Cerebellar nuclear complex (tissue), 1 donor: ENCODE results near the gene CKLF.
"Not testable (repeated sequence)": the region's sequence is repeated elsewhere in the genome, so short reads cannot be mapped to it uniquely, and the experiment has no call there.

Source experiments
- DNase-seq, 2 experiments: peaks; one replicate each; lab custom pipeline; 2025; lab: John Stamatoyannopoulos, UW

The CKLF gene

DNA sequence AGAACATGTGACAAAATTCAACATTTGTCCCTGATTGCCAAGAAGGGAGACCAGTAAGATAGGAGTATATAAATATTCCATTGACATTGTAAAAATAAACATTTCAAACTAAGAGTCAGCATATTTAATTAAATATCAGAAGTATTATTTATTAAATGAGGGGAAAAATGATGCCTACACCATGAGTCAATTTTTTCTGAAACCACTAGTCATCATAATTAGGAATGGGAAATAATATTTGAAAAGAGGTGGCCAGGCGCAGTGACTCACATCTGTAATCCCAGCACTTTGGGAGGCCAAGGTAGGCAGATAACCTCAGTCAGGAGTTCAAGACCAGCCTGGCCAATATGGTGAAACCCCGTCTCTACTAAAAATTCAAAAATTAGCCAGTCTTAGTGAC is 16.0 kb downstream of the CKLF start:
- DNase-seq, result no peak

DNA sequence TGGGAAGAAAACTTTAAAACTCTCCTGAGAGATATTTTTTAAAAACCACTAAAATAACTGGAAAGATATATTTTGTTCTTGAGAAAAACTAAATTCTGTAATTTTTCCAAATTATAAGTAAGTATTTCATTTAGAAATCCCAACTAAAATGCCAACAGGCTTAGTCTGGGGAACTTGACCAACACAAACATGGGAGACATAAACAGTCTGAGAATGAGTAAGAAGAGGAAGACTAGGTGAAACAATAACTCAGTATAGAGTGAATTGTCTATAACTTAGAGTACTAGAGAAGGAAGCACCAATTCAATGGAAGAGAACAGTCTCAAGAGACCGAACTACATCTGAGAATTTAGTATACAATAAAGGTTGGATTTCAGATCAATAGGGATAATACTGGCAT is 16.8 kb downstream of the CKLF start:
- DNase-seq, result no peak

DNA sequence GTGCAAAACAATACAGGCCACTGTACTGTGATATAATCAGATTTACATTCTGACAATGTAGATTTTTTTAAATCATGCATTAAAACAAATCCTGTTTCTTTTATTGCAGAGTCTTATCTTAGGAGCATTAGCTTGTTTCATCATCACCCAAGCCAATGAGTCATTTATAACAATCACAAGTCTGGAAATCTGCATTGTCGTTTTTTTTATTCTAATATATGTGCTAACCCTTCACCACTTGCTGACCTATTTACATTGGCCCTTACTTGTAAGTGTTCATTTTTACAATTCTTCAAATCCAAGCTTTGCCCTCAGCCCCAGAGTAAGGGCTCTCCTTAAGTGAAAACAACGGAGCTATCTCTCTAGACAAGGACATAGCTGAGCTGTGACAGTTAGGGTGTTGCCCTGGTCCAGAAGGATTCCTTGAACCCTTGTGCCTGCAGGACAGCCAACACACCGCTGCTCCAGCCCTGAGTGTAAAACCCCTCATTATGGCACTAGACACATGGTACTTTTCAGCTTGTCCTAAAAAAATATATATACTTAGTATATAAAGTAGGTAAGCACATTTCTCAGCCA is 17.5 kb downstream of the CKLF start:
- no peak for DNase-seq

DNA sequence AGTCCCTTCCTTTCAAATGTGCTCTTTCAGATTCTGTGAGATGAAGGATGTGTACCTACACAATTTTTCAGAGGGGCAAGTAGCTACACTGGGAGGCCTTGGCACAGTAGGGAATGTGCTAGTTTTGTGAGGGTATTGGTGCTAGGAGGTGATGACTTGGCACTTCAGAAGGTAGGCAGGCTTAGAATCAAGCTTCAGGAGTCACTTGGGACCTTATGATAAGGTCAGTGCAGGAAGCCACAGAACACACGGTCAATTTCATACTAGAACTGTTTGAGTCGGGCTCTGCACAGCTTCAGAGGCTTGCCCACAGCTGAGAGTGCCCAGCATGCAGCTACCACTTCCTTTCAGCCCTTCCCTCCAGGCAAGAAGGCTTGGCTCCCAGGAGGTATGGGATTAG is 20.0 kb downstream of the CKLF start:
- no peak for DNase-seq

DNA sequence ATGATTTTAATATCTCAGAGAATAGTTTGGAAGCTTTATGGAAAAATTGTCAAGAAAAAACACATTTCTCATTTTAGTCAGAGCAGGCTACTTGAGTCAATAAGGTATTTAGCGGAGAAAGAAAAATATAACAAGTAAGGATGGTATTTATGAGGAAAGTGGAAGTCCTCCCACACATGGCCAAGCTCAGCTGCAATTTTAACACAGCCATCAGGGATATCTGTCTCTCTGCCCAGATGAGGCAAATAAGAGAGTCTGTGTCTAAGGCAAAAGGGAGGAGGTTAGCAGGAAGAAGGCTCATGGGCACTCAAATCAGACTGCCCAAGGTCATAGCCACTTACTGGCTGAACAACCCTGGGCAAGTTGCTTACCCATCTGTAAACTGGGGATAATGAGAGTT is 21.7 kb downstream of the CKLF start:
- DNase-seq, result no peak

DNA sequence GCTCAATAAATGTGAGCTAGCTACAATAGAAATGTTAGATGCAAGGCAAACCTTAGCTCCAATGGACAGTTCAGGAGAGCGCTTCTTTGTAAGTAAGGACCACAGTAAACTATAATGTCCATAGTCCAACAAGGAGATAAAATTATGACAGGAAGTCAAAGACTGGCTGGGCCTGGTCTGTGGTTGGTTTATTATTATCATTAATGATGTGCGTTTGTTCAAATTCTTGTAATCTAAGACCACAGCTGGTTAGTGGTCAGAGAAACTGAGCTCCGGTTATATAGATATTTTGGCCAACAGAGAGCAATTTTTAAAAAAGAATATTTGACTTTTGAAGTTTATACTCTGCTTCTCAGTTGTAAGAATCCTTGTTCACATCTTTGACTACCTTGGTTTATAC is 22.2 kb downstream of the CKLF start:
- DNase-seq, result no peak

DNA sequence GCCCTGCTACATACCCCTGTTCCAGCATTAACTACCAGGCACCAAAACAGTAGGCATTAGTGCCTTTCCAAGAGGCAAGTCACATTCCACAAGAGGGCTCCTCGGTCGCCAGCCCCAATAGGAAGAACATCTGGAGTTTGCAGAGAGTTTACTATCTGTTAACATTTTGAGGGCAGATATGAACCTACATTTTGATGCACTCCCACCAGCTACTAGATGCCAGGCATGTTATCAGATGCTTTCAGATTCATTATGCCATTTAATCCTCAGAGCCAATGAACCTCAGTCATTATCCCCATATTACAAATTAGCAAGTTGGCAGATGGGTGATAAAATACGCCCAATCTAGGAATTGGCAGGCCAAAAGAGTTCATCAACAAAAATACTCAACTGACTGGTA is 22.7 kb downstream of the CKLF start:
- no peak for DNase-seq

DNA sequence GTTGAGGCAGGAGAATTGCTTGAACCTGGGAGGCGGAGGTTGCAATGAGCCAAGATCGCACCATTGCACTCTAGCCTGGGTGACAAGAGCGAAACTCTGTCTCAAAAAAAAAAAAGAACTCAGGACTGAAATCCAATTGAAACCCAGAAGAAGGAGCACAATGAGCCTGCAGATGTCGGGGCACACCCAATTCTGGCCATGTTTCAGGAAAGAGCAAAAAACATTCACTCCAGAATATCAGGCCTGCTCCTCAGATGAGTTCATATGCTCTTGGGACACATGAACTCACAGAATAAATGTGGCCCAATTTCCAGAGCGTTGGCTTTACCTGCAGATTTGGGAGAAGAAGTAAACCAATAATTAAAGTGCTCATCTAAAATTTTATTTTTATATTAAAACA is 23.9 kb downstream of the CKLF start:
- no peak for DNase-seq

DNA sequence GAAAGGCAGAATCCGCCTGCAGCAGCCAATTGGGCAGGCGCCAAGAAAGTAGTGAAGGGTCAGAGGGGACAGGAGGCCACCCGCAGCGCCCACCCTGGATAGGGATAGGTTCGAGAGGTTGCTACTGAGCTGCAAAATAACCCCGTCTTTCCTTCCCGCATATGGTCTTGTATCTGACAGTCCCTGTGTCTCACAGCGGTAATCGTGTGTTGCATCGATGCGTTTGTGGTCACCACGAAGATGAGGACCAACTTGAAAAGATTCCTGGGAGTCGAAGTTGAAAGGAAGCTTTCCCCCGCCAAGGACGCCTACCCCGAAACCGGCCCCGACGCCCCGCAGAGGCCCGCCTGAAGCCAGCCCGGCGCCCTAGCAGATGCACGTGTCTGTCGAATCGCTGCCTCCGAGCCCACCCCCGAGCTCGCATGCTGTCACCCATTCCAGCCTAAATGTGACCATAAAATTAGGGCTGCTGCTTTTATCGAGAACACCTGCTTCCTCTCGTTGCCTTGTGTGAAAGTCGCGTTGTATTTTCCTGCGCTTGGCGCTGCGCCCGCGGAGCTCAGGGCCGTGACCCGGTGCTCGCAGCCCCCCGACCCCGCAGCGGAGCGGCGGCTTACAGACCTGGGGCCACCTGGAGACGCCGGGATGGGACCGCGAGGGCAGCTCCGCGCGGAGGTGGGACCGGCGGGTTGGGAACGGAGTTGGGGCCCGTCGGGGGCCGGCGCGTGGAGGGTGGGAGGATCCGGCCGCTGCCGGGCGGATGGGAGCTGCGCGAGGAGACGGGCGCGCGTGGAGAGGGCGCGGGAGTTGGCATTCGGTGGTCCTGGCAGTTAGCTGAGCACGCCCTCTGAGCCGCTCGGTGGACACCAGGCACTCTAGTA is 26.5 kb downstream of the CKLF start, which contains the start of gene CMTM2:
Gene CMTM2 (plus strand): TSS at position 813 of the 881 bp plus-strand sequence. CDS start 145 bp downstream, outside the sequence.
- no peak for DNase-seq

DNA sequence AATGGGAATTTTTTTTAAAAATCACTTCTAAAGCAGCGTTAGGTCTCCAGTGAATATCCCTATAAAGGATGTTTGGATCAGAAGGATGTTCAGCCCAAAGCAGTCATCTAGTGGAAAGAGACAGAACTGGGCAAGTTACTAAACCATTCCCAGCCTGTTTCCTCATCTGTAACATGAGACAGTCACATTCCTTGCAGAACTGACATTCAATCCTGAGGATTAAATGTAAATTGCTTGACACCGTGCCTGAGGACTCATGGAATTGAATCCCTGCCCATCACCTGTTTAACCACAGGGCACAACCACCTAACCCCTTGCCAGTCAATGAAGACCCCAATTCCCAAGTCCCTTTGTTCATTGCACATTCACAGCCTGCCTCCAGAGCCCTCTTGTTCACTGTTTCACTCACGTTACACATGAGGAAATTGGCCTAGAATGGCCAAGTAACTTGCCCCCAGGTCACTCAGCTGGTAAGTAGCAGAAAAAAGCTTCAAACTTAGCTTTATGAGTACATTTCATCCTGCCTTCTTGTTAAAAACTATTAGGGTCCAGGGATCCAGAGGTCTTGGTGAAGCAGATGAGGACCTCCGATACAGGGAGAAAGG is 28.3 kb downstream of the CKLF start:
- DNase-seq, result no peak

DNA sequence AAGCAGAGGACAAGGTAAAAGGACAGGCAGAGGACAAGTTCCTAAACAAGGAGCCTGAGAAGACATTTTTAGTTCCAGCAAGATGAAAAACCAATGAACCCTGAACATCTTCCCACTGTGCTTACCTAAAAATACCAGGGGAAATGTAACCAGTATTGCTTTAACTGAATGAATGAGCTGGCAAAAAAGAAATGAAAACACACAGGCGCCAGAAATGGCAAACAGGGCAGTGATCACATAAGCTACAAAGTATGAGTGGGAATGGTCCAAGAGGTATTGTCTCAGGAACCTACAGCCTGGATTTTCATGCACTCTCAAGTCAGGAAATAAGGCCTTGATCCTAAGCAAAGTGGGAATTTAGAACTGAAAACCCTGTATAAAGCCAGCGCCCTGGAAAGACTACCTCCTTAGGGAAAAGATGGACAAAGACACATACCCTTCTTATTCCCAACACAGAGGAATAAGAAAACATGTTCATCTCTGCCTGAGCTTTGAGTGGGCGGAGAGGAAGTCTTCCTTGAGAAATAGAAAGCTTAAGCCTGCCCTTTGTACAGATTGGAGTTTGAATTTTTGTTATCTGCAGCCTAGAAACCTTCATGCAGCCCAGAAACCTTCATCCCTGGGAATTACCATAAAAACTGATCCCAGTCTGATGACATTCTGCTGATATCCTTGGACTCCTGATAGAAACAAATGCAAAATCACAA is 29.0 kb downstream of the CKLF start:
- DNase-seq, result no peak

DNA sequence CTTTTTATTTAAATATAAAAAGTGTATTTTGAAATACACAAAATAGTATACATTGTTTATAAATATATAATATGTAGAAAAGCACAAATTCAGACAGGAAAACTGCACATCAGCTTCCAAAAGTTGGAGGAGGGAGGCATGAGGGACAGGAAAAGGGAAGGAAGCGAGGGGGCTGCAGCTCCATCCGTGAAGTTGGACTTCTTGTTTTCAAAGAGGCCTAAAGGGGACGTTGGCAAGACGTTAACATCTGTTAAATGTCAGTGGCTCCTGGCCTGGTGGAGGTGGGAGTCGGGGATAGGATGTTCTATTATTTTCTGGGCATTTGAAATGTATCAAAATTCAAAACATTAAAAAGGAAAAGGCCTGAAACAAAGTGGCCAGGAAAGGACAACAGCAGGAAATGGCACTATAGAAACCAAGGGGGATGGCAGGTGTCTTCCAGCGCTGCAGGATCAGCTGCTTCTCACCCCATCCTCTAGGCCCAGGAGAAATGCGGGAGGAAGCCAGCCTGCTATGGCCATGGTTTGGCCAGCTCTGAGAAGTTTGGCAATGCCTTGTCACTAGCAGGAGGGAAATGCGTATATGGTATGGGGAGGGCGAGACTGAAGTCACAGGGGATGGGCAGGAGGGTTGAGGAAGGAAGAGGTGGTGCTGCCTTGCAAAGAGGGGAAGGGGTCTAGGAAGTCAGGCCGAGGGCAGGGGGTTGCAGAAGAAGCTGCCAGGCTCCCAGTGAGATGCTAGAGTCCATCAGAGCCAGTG is 33.3 kb downstream of the CKLF start:
- no peak for DNase-seq

DNA sequence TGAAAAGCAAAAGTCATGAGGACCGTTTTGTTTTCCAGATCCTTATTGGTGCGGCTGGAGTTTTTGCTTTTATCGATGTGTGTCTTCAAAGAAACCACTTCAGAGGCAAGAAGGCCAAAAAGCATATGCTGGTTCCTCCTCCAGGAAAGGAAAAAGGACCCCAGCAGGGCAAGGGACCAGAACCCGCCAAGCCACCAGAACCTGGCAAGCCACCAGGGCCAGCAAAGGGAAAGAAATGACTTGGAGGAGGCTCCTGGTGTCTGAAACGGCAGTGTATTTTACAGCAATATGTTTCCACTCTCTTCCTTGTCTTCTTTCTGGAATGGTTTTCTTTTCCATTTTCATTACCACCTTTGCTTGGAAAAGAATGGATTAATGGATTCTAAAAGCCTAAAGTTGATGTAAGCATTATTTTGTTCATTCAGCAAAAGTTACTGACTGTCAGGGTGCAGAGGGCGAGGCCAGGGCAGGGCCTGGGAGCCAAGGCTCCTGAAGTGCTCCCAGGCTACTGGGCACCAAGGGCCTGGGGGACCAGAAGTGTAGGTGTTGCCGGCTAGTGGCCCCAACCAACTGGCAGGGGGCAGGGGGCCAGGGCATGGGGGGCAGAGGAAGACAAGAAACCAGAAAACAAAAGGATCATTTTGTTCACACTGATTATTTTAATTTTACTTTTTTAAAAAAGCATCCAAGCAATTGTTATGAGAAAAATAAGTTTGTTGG is 35.7 kb downstream of the CKLF start:
- no peak for DNase-seq

DNA sequence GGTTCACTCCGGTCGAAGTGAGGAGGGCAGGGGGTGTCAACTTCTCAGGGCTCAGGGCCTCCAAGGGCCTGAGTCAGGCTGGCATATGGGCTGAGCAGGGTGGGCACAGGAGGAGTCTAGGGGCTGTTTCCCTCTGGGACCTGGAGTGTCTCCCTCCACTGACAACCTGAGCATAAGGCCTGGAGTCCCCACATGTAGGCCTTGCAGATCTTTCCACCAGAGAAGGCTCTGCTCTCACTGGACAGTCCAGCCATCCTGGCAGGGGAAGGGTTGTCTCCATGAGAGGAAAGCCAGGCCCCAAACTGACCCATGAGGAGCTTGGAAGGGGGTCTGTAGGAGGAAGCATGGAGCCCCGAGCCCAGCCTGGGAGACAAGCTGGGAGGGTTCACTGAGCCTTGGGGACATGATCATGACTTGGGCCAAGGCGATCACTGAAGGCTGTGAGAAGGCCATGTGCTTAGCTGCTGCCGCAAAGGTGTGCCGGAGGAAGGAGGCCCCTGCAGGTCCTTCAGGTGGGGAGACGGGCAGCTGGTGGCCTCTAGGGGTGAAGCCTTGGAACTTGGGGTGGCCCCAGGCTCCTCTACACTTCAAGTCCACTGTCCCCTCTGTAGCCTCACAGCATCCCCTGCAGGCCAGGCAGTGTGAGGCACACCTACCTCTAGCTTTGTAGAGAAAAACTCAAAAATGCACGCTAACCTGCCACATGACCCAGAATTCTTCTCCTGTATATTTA is 36.8 kb downstream of the CKLF start:
- no peak for DNase-seq

DNA sequence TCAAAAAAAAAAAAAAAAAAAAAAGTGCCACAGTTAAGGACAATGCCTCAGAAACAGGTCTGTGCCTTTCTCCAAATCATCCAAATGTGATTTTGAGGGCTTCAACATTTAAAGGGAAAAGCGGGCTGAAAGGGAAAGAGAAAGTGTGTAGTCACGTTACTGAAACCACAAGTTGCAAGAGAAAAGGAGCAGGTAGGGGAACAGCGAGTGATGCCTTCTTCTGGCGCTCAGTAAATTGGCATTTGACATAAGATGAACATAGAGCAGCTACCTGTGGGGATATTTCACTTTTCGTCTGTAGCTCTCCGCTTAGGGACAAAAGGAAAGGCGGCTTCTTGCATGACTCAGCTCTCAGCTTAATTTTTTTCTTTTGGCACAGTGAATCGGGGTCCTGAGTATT is 37.9 kb downstream of the CKLF start:
- DNase-seq, result no peak

DNA sequence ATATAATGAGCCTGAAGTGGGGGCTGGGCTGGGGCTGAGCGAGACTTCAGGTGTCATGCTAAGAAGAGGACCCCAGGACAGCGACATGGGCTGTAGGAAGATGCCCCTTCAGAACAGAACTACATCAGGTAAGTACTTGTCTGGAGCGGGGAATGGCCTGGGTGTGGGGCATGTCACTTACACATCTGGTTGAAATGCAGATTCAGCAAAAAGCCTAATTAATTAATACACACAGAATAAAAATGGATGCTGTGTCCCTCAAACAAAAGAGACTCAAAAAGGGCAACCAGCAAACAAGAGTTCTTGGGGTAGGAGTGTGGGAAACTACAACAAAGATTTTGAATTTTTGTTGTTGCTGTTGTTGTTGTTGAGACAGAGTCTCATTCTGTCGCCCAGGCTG is 38.6 kb downstream of the CKLF start:
- DNase-seq, result no peak

DNA sequence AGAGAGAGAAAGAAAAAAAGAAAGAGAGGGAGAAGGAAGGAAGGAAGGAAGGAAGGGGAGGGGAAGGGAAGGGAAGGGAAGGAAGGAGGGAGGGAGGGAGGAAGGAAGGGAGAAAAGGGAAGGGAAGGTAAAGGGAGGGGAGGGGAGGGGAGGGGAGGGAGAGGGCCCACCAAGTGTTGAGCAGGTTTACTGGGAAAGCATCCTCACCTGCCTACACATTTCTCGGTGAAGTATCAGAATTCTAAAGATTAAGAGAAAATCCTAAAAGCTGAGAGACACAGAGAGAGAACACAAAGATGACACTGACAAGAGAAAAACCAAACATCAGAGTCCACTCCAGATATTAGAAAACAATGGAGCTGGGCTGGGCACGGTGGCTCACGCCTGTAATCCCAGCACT is 39.9 kb downstream of the CKLF start:
- no peak for DNase-seq

DNA sequence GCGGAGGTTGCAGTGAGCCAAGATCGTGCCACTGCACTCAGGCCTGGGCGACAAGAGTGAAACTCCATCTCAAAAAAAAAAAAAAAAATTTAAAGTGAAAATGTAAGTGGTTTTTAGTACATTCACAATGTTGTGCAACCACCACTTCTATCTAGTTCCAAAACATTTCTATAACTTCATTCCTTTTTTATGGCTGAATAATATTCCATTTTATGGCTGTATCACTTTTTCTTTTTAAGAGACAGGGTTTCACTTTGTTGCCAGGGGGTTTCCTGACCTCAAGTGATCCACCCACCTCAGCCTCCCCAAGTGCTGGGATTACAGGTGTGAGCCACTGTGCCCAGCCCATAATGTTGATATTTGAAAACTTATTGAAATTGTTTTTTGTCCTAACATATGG is 40.4 kb downstream of the CKLF start:
- DNase-seq, result no peak

DNA sequence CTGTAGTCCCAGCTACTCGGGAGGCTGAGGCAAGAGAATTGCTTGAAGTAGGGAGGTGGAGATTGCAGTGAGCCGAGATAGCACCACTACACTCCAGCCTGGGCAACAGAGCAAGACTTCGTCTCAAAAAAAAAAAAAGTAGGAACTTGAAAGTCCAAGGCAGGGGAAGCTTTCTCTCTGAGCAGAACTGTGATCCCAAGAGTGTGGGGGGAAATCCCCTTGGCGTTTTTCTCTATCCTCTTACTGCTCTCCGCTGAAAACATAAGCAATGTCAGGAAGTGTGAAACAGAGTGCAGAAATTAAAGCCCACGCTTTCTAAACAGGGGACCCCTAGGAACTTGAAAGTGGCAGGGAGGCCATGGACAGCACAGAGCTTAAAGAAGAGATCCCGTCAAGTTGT is 42.4 kb downstream of the CKLF start:
- DNase-seq, result no peak

DNA sequence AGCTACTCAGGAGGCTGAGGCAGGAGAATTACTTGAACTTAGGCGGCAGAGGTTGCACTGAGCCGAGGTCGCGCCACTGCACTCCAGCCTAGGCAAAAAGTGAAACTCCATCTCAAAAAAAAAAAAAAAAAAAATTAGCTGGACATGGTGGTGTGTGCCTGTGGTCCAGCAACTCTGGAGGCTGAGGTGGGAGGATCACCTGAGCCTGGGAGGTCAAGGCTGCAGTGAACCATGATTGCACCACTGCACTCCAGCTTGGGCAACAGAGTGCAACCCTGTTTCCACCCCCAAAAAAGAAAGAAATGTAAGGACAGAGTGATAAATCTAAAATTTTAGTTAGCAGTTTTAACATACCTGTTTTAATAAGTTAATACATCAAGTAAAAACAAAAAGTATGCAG is 44.2 kb downstream of the CKLF start:
- DNase-seq, result not testable (repeated sequence)
